ENCODE results near the gene SCARB1.

The SCARB1 gene

GRCh38 chr12:124824195-124824594 is 39.5 kb downstream of the SCARB1 start:
- no peaks in the 10 kb centered on the region for H3K4me1 ChIP-seq (ENCODE audit: insufficient read depth, low read length, severe bottlenecking)
- H2AFZ ChIP-seq (ENCODE audit: low read length), result no peak overlapping the region
- H3K27ac ChIP-seq (ENCODE audit: low read depth, low read length, poor library complexity, severe bottlenecking), result no peak overlapping the region
- no peaks in the 10 kb centered on the region for H3K79me2 ChIP-seq (ENCODE audit: insufficient read depth, low read length)
- H3F3A ChIP-seq (ENCODE audit: insufficient read depth, low read length), result no peaks in the 10 kb centered on the region
- H3K9ac ChIP-seq (ENCODE audit: low read length), result no peak overlapping the region
- no peaks in the 10 kb centered on the region for H4K20me1 ChIP-seq (ENCODE audit: insufficient read depth, low read length)
- no peaks in the 10 kb centered on the region for H3K9me2 ChIP-seq (ENCODE audit: low read depth, low read length)
- H3K4me3 ChIP-seq (ENCODE audit: low read depth, low read length, poor library complexity, severe bottlenecking), result no peak overlapping the region
- no peak for TF ChIP-seq EZH2 (IDR thresholded peaks at IDR 0.05; ENCODE audit: borderline replicate concordance, low read length)
- TF ChIP-seq CTCF (IDR thresholded peaks at IDR 0.05; ENCODE audit: low read length), result no peak
- no peaks in the 10 kb centered on the region for H3K9me3 ChIP-seq (ENCODE audit: low read length)
- H3K27me3 ChIP-seq (ENCODE audit: insufficient read depth, low read length), result 0 out of 2 replicates have a peak, but pooled peaks cover 14% of the 10 kb centered on the region
- H3K36me3 ChIP-seq (ENCODE audit: insufficient read depth, low read length), result no peaks in the 10 kb centered on the region
- no peak overlapping the region for H3K4me2 ChIP-seq (ENCODE audit: low read length)

- no peak overlapping the region for H3K4me3 ChIP-seq (ENCODE audit: low read depth, low read length, poor library complexity, severe bottlenecking)
- H3F3A ChIP-seq (ENCODE audit: insufficient read depth, low read length), result no peaks in the 10 kb centered on the region
- no peaks in the 10 kb centered on the region for H3K9me3 ChIP-seq (ENCODE audit: low read length)
- H3K79me2 ChIP-seq (ENCODE audit: insufficient read depth, low read length), result no peaks in the 10 kb centered on the region
- H3K9me2 ChIP-seq (ENCODE audit: low read depth, low read length), result no peaks in the 10 kb centered on the region
- H2AFZ ChIP-seq (ENCODE audit: low read length), result no peak overlapping the region
- H4K20me1 ChIP-seq (ENCODE audit: insufficient read depth, low read length), result no peaks in the 10 kb centered on the region
- no peaks in the 10 kb centered on the region for H3K4me1 ChIP-seq (ENCODE audit: insufficient read depth, low read length, severe bottlenecking)
- no peak overlapping the region for H3K9ac ChIP-seq (ENCODE audit: low read length)
- no peak overlapping the region for H3K27ac ChIP-seq (ENCODE audit: low read depth, low read length, poor library complexity, severe bottlenecking)
- no peak overlapping the region for H3K4me2 ChIP-seq (ENCODE audit: low read length)
- H3K36me3 ChIP-seq (ENCODE audit: insufficient read depth, low read length), result no peaks in the 10 kb centered on the region
- TF ChIP-seq EZH2 (IDR thresholded peaks at IDR 0.05; ENCODE audit: borderline replicate concordance, low read length) (no peak), CTCF (IDR thresholded peaks at IDR 0.05; ENCODE audit: low read length) (no peak)
- 0 out of 2 replicates have a peak, but pooled peaks cover 14% of the 10 kb centered on the region for H3K27me3 ChIP-seq (ENCODE audit: insufficient read depth, low read length)
These were observed 40.2 kb downstream of the SCARB1 start for GRCh38 chr12:124823272-124823970.

GRCh38 chr12:124822218-124822617 is 41.4 kb downstream of the SCARB1 start:
- Histone ChIP-seq H3K4me3 (ENCODE audit: low read depth, low read length, poor library complexity, severe bottlenecking) (no peak overlapping the region), H3F3A (ENCODE audit: insufficient read depth, low read length) (no peaks in the 10 kb centered on the region), H3K9me3 (ENCODE audit: low read length) (no peaks in the 10 kb centered on the region), H3K4me2 (ENCODE audit: low read length) (no peak overlapping the region), H3K9ac (ENCODE audit: low read length) (no peak overlapping the region), H2AFZ (ENCODE audit: low read length) (no peak overlapping the region), H4K20me1 (ENCODE audit: insufficient read depth, low read length) (no peaks in the 10 kb centered on the region), H3K36me3 (ENCODE audit: insufficient read depth, low read length) (no peaks in the 10 kb centered on the region), H3K9me2 (ENCODE audit: low read depth, low read length) (no peaks in the 10 kb centered on the region), H3K27ac (ENCODE audit: low read depth, low read length, poor library complexity, severe bottlenecking) (no peak overlapping the region), H3K4me1 (ENCODE audit: insufficient read depth, low read length, severe bottlenecking) (no peaks in the 10 kb centered on the region), H3K79me2 (ENCODE audit: insufficient read depth, low read length) (no peaks in the 10 kb centered on the region), H3K27me3 (ENCODE audit: insufficient read depth, low read length) (0 out of 2 replicates have a peak, but pooled peaks cover 14% of the 10 kb centered on the region)
- TF ChIP-seq EZH2 (IDR thresholded peaks at IDR 0.05; ENCODE audit: borderline replicate concordance, low read length) (no peak), CTCF (IDR thresholded peaks at IDR 0.05; ENCODE audit: low read length) (no peak)
